ENCODE measurements around the gene SMIM15. TPM values are rescaled to one million over a fixed set of nuclear protein-coding genes. Genes with fewer than 3 reads are reported as not detected.

SMIM15 gene
- total and polyA plus RNA-seq, 12 donors = 16.5 to 26.1 (median 22.1) TPM

DNA sequence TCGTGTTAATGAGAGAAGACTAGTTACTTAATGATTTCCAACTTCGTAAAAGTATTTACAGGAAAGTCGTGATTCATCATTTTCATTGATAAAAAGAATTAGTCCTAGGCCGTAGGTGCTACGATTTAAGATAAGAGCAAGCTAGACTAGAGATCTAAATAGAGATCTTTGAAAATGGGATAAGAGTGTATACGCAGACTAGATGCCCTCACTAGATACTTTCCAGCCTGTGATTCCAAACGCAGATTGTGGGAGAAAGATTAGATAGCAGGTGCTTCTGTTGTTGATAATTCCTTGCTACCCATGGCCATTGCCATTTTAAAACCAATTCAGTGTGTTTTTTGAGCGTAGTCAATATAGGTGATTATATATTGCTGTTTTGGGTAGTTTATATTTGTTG, 6.7 kb upstream of the SMIM15 start:
- DNase-seq (no peak), ATAC-seq (no peak)
- Histone ChIP-seq H3K4me3 (no peak overlapping the region), H3K27ac (no peak overlapping the region), H3K27me3 (no peaks in the 10 kb centered on the region), H3K36me3 (no peaks in the 10 kb centered on the region), H3K4me1 (peaks cover 0 to under 1% (median 0%) of the 10 kb centered on the region in 9 donors), H3K9me3 (no peaks in the 10 kb centered on the region)
- intact Hi-C loops (cut with DNase I) = loop anchor here in 9 of 10 donors (5.0 to 10.0 kb wide), 9 partner anchors 106 to 646 kb away; partner anchors contain the start of genes ERCC8 (in 3 of the 9), NDUFAF2 (in 3 of the 9) and ZSWIM6 (in 1 of the 9)
- WGBS, 2 donors = 88 to 89% methylated on average over 8 of the region's 8 CpGs
- TF ChIP-seq, protein P1, sequence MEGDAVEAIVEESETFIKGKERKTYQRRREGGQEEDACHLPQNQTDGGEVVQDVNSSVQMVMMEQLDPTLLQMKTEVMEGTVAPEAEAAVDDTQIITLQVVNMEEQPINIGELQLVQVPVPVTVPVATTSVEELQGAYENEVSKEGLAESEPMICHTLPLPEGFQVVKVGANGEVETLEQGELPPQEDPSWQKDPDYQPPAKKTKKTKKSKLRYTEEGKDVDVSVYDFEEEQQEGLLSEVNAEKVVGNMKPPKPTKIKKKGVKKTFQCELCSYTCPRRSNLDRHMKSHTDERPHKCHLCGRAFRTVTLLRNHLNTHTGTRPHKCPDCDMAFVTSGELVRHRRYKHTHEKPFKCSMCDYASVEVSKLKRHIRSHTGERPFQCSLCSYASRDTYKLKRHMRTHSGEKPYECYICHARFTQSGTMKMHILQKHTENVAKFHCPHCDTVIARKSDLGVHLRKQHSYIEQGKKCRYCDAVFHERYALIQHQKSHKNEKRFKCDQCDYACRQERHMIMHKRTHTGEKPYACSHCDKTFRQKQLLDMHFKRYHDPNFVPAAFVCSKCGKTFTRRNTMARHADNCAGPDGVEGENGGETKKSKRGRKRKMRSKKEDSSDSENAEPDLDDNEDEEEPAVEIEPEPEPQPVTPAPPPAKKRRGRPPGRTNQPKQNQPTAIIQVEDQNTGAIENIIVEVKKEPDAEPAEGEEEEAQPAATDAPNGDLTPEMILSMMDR (IDR thresholded peaks at IDR 0.05) = no peak

DNA sequence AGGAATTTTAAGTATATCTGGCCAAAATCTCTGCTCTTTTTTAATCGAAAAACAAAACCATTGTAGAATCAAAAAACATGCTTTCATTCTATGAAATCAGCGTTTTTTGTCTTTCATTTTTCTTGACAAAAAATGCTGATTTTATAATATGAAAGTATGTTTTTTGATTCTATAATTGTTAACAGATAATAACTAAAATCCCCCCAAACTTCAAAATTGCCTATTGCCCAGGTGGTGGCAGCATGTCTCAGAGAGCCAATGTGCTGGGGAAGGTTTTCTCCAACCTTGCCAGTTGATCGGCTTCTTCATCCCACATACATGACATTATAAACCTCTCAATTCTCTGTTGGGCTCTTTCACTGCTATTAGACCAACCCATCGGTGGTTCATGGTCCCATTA, 5.1 kb upstream of the SMIM15 start:
- H3K27ac ChIP-seq = no peak overlapping the region
- H3K9me3 ChIP-seq = no peaks in the 10 kb centered on the region
- TF ChIP-seq, protein P1 (IDR thresholded peaks at IDR 0.05) = peak in 7 of 9 donors; percentile 31 to 57 (median 41)
- H3K4me1 ChIP-seq = peaks cover 0 to 11% (median 5%) of the 10 kb centered on the region in 9 donors
- ATAC-seq (no peak), DNase-seq (no peak)
- intact Hi-C loops (cut with DNase I) = loop anchor here in 9 of 10 donors (5.0 to 10.0 kb wide), 9 partner anchors 107 to 647 kb away; partner anchors contain the start of genes ERCC8 (in 3 of the 9), NDUFAF2 (in 3 of the 9) and ZSWIM6 (in 1 of the 9)
- no peaks in the 10 kb centered on the region for H3K36me3 ChIP-seq
- no peaks in the 10 kb centered on the region for H3K27me3 ChIP-seq
- H3K4me3 ChIP-seq = no peak overlapping the region
- WGBS, 2 donors = 58 to 63% methylated on average over 4 of the region's 4 CpGs

DNA sequence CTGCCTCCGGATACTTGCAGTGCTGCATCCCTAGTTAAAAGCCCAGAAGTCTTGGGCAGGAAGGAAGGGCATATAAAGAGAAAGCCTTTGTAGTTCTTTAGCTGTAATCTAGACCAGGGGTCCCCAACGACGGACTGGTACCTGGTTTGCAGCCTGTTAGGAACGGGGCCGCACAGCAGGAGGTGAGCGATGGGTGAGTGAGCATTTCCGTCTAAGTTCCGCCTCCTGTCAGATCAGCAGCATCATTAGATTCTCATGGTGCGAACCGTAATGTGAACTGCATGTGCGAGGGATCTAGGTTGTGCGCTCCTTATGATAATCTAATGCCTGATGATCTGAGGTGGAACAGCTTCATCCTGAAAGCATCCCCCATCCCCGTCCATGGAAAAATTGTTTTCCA, 1.6 kb upstream of the SMIM15 start:
- Histone ChIP-seq H3K4me3 (peak overlapping the region in 2 of 10 donors; percentile 78 to 98), H3K9me3 (no peaks in the 10 kb centered on the region), H3K27me3 (no peaks in the 10 kb centered on the region), H3K27ac (no peak overlapping the region), H3K4me1 (peaks cover 0 to 38% (median 22%) of the 10 kb centered on the region in 9 donors), H3K36me3 (peaks cover 0 to 22% (median 10%) of the 10 kb centered on the region in 9 donors)
- WGBS, 2 donors = 93 to 96% methylated on average over 13 of the region's 13 CpGs
- intact Hi-C loops (cut with DNase I) = loop anchor here (2.0 to 10.0 kb wide), 12 partner anchors 111 to 651 kb away; partner anchors contain the start of genes ZSWIM6 (in 7 of the 10), ERCC8 (in 3 of the 10) and NDUFAF2 (in 3 of the 10)
- ATAC-seq = no peak
- TF ChIP-seq, protein P1 (IDR thresholded peaks at IDR 0.05) = no peak
- DNase-seq = no peak

DNA sequence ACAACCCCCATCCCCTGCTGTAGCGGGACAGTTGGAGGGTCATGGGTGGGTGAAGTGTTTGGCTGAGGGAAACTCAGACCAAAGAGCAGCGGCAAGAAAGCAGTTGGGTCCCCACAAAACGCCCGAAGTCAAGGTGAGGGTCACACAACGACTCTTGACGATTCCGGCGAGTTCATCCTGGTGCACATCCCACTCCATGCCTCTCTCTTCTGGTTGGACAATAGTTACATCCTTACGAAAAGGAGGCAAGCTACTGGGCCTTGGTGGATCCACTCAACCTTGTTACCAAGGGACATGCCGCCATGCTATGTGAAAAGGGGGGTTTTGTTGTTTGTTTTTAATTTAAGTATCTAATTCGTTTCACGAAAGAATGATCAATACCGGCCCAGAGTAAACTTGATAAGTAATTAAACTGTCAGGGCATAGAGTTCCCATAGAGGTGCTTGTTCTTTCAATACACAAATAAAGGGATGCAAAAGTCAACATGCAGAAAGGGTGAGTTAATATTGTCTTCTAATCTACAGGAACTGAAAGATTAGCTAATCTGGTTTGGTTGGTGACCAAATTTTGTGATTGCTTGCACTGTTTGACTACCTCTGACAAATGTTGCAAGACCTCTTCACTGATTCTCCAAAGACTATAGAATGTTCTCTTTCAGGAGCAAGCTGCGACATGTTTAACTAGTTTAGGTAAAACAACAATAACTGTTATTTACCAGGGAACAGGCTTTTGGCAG, 732 bp upstream of the SMIM15 start:
- DNase-seq (peak in 1 of 2 donors; percentile 15), ATAC-seq (peak in 7 of 8 donors; percentile 14 to 63 (median 43))
- Histone ChIP-seq H3K9me3 (no peaks in the 10 kb centered on the region), H3K36me3 (peaks cover 0 to 32% (median 11%) of the 10 kb centered on the region in 9 donors), H3K27me3 (no peaks in the 10 kb centered on the region), H3K4me1 (peaks cover 0 to 46% (median 22%) of the 10 kb centered on the region in 9 donors), H3K4me3 (peak overlapping the region; percentile 65 to 99 (median 92)), H3K27ac (peak overlapping the region; percentile 80 to 97 (median 94))
- intact Hi-C loops (cut with DNase I) = loop anchor here (2.0 to 10.0 kb wide), 12 partner anchors 112 to 652 kb away; partner anchors contain the start of genes ZSWIM6 (in 7 of the 10), ERCC8 (in 3 of the 10) and NDUFAF2 (in 3 of the 10)
- TF ChIP-seq, protein P1 (IDR thresholded peaks at IDR 0.05) = no peak
- 28 to 31% methylated on average over 14 of the region's 14 CpGs for WGBS, 2 donors

All from heart right ventricle (tissue), 16 donors.